Activated CD4-positive, alpha-beta T cell treated with anti-CD3 and anti-CD28 coated beads, Interleukin-2, amount 50 U/mL, for 16 hours (primary cell): Measurements from ENCODE around the gene PPP3CA.
A peak's percentile ranks its signal among the peaks of the same experiment; 100 is the strongest.

Experiments used
- DNase-seq: peaks from one replicate; pipeline ENCODE4 v3.0.0-alpha.2; 2020

The PPP3CA gene

GRCh38 chr4:101347267-101347556 lies at the start of gene PPP3CA:
Gene PPP3CA, minus strand, starts transcription at chr4:101347526.
- no peak for DNase-seq

- DNase-seq: no peak
These were observed 45.9 kb upstream of the PPP3CA start for GRCh38 chr4:101393256-101393655.

- no peak for DNase-seq
These were observed 23.4 kb upstream of the PPP3CA start for GRCh38 chr4:101370663-101371210.

DNA sequence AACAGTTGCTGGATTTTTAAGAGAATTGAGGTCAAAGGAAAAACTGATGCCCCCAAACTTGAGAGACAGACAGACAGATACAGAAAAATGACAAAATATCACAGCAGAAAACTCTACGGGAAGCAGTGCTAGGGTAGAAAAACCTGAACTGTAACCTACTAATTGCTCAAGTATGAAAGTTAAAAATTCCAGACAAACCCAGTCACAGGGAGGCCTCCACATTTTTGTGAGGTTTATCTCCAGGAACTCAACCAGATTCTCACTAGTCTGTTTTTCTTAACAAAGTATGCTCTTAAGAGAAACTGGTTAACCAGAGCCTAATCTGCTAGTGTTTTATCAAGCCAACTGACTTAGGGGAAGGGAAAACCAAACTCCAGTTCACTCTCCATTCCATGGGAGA lies 19.9 kb upstream of the PPP3CA start:
- no peak for DNase-seq

DNA sequence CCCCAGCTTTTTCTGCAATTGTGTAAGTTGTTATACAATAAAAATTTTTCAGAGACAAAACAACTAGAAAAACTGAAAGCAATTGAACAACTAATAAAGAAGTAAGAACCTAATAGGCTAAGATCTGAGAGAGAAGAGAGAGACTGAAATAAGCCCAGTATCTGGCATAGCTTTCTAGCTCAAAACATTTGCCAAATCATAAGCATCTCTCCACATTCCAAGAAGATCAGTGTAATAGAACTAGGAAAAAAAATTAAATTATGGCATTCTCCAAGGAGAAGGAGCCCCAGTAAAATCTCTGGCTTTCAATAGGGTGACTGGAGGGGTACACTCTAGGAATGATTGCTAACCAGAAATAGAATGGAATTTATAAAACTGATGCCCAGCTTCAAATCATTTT lies 19.0 kb upstream of the PPP3CA start:
- DNase-seq: no peak

DNA sequence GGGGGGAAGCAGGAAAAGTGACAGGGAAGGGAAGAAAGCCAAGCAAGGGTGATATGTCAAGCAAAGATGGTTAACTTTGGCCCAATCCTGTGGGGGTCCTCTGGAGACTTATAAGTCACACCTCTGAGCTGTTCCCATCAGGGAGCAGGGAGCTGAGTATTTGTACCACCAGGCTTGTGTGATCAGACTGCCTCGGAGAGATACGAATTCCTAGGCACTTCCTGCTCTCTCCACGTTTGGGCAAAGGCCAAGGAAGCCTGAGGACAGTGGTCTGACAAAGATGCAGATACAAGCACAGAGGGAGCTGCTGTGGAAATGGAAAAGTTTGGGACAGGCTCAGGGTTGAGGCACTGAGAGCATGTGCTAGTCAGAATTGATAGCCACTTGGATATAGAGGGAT lies 10.4 kb upstream of the PPP3CA start:
- no peak for DNase-seq

- no peak for DNase-seq
These were observed 9.6 kb upstream of the PPP3CA start for GRCh38 chr4:101356928-101357327.

DNA sequence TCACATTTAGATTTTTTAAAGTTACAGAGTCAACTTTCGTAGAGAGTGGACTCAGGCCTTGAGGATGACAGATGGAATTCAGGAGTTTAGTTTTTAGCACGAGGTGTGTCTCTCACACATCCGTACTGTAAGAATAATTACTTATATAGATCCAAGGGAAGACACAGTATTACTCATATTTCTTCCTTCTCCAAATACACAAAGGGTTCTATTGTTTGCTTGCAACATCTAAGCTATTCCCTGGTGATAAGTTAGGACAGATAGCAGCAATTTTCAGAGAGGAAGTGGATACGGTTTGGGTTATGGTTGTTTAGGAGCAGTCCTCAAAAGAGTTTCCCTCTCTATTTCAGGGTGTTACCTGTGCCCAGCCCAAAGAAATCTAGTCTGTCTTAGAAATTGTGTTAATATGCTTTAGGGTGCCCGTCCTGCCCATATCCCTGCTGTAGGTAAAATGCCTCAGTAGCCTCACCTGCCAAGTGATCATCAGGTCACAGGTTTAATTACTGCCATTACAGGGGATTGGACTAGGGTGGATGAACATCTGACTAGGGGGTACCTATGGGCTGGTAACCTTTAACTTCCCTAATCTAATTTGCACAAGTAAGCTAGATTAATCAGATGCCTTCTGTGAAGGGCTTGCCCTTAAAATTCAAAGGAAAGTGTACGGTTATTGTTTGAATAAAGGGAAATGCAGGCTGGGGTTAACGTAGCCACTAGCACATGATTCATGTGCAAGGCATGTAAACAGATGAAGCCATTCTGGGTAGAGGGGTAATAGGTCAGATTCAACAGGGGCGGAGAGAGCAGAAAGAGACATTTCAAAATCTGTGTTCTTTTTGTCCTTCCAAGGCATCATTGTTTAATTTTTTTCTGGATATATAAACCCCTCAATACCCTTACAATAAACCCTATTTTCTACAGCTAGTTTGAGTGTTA lies 8.7 kb upstream of the PPP3CA start:
- no peak for DNase-seq

DNA sequence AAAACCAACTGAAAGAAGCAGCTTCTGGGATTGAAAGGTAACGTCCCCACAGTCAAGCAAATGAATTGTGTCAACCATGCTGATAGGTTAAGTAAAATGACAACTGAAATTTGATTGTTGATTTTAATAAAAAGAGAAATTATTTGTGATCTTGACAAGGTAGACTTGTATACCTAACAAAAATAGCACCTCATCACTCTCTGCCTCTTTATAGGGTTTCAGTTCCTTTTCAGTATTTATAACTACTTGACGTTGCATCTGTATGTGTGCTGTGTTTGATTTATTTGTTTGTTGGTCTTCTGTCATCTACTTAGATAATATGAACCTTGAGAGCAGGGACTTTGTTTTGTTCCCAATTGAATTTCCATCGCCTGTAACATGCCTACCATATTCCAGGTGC lies 7.9 kb upstream of the PPP3CA start:
- no peak for DNase-seq

- DNase-seq: no peak
These were observed 2.4 kb upstream of the PPP3CA start for GRCh38 chr4:101349801-101350064.

- no peak for DNase-seq
These were observed 1.9 kb upstream of the PPP3CA start for GRCh38 chr4:101348995-101349800.

- no peak for DNase-seq
These were observed 1.1 kb upstream of the PPP3CA start for GRCh38 chr4:101348367-101348827.

- DNase-seq: peak; percentile 99
These were observed 436 bp upstream of the PPP3CA start for GRCh38 chr4:101347557-101348366.

GRCh38 chr4:101346351-101347266 lies 717 bp downstream of the PPP3CA start:
- peak; percentile 34 for DNase-seq

- DNase-seq: peak; percentile 41
These were observed 1.6 kb downstream of the PPP3CA start for GRCh38 chr4:101345596-101346350.

DNA sequence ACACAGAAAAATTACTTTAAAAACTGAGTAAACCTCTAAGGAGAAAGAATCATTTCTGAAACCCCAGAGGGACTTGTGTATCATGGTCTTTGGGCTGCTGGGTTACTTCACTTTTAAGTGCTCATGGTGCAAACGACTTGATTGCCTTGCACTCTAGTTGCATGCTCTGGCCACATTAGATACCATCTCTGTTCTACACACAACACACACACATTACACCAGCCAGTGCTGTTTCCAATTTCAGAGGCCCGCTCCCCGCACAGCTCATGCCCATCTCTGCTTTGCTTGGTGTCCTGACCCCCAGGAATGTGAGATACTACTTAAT lies 2.1 kb downstream of the PPP3CA start:
- peak; percentile 42 for DNase-seq

DNA sequence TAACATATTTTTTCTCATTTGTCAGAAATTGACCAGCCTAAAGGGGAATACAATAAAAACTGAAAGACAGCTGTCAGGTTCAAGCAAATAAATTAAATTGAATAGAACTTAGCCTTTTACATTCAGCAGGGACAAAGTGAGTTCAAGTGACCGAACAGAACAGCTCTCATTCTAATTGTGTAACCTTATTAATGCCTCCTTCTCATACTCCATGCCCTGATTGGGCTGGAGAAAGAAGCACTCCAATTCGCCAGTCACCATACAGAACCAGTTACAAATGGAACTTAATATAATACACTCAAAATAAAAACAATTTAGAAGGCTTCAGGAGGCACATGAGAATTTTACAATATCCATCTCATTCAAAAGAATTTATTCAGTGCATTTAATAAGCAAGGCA lies 8.0 kb downstream of the PPP3CA start:
- no peak for DNase-seq

GRCh38 chr4:101337688-101338087 lies 9.6 kb downstream of the PPP3CA start:
- no peak for DNase-seq

- DNase-seq: peak; percentile 46
These were observed 12.3 kb downstream of the PPP3CA start for GRCh38 chr4:101334963-101335572.

DNA sequence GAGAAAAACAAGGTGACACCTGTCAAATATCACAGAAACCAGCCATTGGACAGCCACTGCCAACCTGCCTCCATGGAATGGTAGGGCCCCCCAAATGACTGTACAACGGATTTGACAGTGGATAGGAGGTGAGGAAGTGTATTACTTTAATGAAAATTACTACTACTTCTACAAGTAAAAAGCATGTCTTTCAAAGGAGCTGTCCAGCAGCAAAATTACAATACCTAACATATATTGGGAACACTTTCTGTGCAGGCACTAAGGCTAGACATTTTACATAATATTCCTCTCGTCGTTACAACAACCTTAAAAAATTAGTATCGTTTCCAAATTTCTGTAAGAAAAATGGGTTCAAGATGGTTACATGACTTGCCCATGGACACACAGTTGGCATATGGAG lies 14.9 kb downstream of the PPP3CA start:
- no peak for DNase-seq

GRCh38 chr4:101331017-101331416 lies 16.3 kb downstream of the PPP3CA start:
- DNase-seq: no peak
